Measurements from ENCODE around the gene AUTS2. TPM values are rescaled to one million over a fixed set of nuclear protein-coding genes. Genes with fewer than 3 reads are reported as not detected.

The AUTS2 gene
- polyA plus RNA-seq, 3 donors = 0.08 to 0.35 TPM; not detected in 1

DNA sequence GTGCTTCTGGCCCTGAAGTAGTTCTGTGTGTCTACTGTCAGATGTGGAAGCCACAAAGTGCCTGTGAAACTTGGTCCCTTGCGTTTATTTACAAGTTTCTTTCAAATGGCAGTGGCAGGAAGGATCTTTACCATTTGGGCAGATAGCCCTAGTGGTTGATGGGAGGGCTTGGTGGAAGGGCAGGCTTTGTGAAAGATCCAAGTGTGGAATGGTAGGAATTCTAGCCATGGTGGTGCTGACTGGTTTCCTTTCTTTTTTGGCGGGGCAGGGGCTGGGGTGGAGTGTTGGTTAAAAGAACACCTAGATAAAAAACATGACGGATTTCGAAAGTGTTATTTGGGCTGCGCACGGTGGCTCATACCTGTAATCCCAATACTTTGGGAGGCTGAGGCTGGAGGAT, 27.0 kb downstream of the AUTS2 start:
- H3K4me2 ChIP-seq (replicated peaks; ENCODE audit: extremely low read depth, low read length, poor library complexity, severe bottlenecking) = no peak overlapping the region
- no peak overlapping the region for H3K27ac ChIP-seq (ENCODE audit: low read depth in 1 of 2, low read length in 2 of 2)
- TF ChIP-seq, protein P1, sequence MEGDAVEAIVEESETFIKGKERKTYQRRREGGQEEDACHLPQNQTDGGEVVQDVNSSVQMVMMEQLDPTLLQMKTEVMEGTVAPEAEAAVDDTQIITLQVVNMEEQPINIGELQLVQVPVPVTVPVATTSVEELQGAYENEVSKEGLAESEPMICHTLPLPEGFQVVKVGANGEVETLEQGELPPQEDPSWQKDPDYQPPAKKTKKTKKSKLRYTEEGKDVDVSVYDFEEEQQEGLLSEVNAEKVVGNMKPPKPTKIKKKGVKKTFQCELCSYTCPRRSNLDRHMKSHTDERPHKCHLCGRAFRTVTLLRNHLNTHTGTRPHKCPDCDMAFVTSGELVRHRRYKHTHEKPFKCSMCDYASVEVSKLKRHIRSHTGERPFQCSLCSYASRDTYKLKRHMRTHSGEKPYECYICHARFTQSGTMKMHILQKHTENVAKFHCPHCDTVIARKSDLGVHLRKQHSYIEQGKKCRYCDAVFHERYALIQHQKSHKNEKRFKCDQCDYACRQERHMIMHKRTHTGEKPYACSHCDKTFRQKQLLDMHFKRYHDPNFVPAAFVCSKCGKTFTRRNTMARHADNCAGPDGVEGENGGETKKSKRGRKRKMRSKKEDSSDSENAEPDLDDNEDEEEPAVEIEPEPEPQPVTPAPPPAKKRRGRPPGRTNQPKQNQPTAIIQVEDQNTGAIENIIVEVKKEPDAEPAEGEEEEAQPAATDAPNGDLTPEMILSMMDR (IDR thresholded peaks at IDR 0.05) = no peak
- no peak overlapping the region for H3K27ac Mint-ChIP-seq
- intact Hi-C loops (cut with micrococcal nuclease) = no loop called here
- H3K36me3 Mint-ChIP-seq = no peaks in the 10 kb centered on the region
- no peak overlapping the region for H2AFZ ChIP-seq (ENCODE audit: insufficient read depth, low read depth, low read length, poor library complexity, severe bottlenecking)
- no peak overlapping the region for H3K4me3 ChIP-seq (replicated peaks in 1 of 3; ENCODE audit: low read depth in 2 of 3, low read length in 3 of 3)
- H3K27me3 ChIP-seq (ENCODE audit: control insufficient read depth in 2 of 2, insufficient read depth in 2 of 2, low read length in 2 of 2) = no peaks in the 10 kb centered on the region
- H3K9me3 ChIP-seq (replicated peaks in 1 of 2; ENCODE audit: control insufficient read depth in 1 of 2, insufficient read depth in 1 of 2, low read length in 2 of 2) = no peaks in the 10 kb centered on the region
- H3K9ac ChIP-seq (ENCODE audit: insufficient read depth, low read length, poor library complexity, severe bottlenecking) = no peak overlapping the region
- no peaks in the 10 kb centered on the region for H3K79me2 ChIP-seq (ENCODE audit: insufficient read depth, low read length)
- H3K4me1 ChIP-seq (ENCODE audit: control insufficient read depth in 1 of 2, insufficient read depth in 2 of 2, low read length in 2 of 2) = peaks cover 4 to 5% of the 10 kb centered on the region in 2 donors
- H3K4me1 Mint-ChIP-seq = peaks cover 10% of the 10 kb centered on the region
- H3K4me3 Mint-ChIP-seq = no peak overlapping the region
- no peaks in the 10 kb centered on the region for H3K9me3 Mint-ChIP-seq
- no peaks in the 10 kb centered on the region for H3K36me3 ChIP-seq (replicated peaks in 1 of 2; ENCODE audit: control insufficient read depth in 1 of 2, insufficient read depth in 2 of 2, low read length in 2 of 2)
- WGBS (ENCODE audit: insufficient coverage) = 84% methylated on average over 5 of the region's 6 CpGs
- no peaks in the 10 kb centered on the region for H3K27me3 Mint-ChIP-seq (ENCODE audit: low read depth in 3 of 3)
- H4K20me1 ChIP-seq (ENCODE audit: insufficient read depth, low read length) = no peaks in the 10 kb centered on the region
- no peak for DNase-seq

DNA sequence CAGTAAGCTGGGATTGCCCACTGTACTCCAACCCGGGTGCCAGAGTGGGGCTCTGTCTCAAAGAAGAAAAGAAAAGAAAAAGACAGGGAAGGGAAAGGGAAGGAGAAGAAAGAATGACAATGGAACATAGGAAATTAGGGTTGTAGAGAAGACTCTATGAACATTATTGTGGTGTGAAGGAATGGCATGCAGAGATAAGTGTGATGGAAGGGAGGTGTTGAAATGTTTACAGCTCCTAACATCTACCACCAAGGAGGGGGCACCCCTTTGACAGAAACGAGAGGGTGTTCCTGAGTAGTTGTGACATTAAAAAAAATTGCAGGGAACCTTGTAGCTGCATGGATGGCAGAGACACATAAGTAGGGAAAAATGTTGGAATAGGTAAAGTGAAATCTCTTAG, 27.5 kb downstream of the AUTS2 start:
- WGBS (ENCODE audit: insufficient coverage) = 100% methylated on average over 1 of the region's 2 CpGs
- intact Hi-C loops (cut with micrococcal nuclease) = no loop called here
- Mint-ChIP-seq H3K36me3 (no peaks in the 10 kb centered on the region), H3K27ac (no peak overlapping the region), H3K27me3 (ENCODE audit: low read depth in 3 of 3) (no peaks in the 10 kb centered on the region), H3K4me1 (peaks cover 10% of the 10 kb centered on the region), H3K4me3 (no peak overlapping the region), H3K9me3 (no peaks in the 10 kb centered on the region)
- H3K9me3 ChIP-seq (replicated peaks in 1 of 2; ENCODE audit: control insufficient read depth in 1 of 2, insufficient read depth in 1 of 2, low read length in 2 of 2) = no peaks in the 10 kb centered on the region
- H4K20me1 ChIP-seq (ENCODE audit: insufficient read depth, low read length) = no peaks in the 10 kb centered on the region
- no peak overlapping the region for H2AFZ ChIP-seq (ENCODE audit: insufficient read depth, low read depth, low read length, poor library complexity, severe bottlenecking)
- no peak overlapping the region for H3K4me3 ChIP-seq (replicated peaks in 1 of 3; ENCODE audit: low read depth in 2 of 3, low read length in 3 of 3)
- H3K36me3 ChIP-seq (replicated peaks in 1 of 2; ENCODE audit: control insufficient read depth in 1 of 2, insufficient read depth in 2 of 2, low read length in 2 of 2) = no peaks in the 10 kb centered on the region
- H3K9ac ChIP-seq (ENCODE audit: insufficient read depth, low read length, poor library complexity, severe bottlenecking) = no peak overlapping the region
- no peaks in the 10 kb centered on the region for H3K27me3 ChIP-seq (ENCODE audit: control insufficient read depth in 2 of 2, insufficient read depth in 2 of 2, low read length in 2 of 2)
- no peak overlapping the region for H3K27ac ChIP-seq (ENCODE audit: low read depth in 1 of 2, low read length in 2 of 2)
- peaks cover 4 to 5% of the 10 kb centered on the region in 2 donors for H3K4me1 ChIP-seq (ENCODE audit: control insufficient read depth in 1 of 2, insufficient read depth in 2 of 2, low read length in 2 of 2)
- no peak overlapping the region for H3K4me2 ChIP-seq (replicated peaks; ENCODE audit: extremely low read depth, low read length, poor library complexity, severe bottlenecking)
- TF ChIP-seq, protein P1 (IDR thresholded peaks at IDR 0.05) = no peak
- no peaks in the 10 kb centered on the region for H3K79me2 ChIP-seq (ENCODE audit: insufficient read depth, low read length)
- DNase-seq = no peak

Measured in CD14-positive monocyte (primary cell).